Measurements from ENCODE around the gene KRT20.

KRT20 gene

GRCh38 chr17:40852364-40852763, 32.7 kb downstream of the KRT20 start:
- H3K4me1 ChIP-seq (ENCODE audit: insufficient read depth, low read length, poor library complexity, severe bottlenecking): no peaks in the 10 kb centered on the region
- TF ChIP-seq CTCF (conservative IDR thresholded peaks at IDR 0.05; ENCODE audit: low read length) (no peak), EZH2phosphoT487 (IDR thresholded peaks at IDR 0.05; ENCODE audit: borderline replicate concordance) (no peak)
- H2AFZ ChIP-seq (ENCODE audit: low read length): no peak overlapping the region
- H4K20me1 ChIP-seq (ENCODE audit: insufficient read depth, low read length, poor library complexity, severe bottlenecking): no peaks in the 10 kb centered on the region
- no peak overlapping the region for H3K4me2 ChIP-seq (ENCODE audit: low read depth, low read length, poor library complexity, severe bottlenecking)
- H3K36me3 ChIP-seq (ENCODE audit: insufficient read depth, low read length): no peaks in the 10 kb centered on the region
- H3K79me2 ChIP-seq (ENCODE audit: insufficient read depth, low read length): no peaks in the 10 kb centered on the region
- H3K9me3 ChIP-seq (ENCODE audit: insufficient read depth, low read depth, low read length): no peaks in the 10 kb centered on the region
- H3K9ac ChIP-seq (ENCODE audit: low read depth, low read length, poor library complexity, severe bottlenecking): no peak overlapping the region
- H3K9me2 ChIP-seq (replicated peaks; ENCODE audit: low read depth, low read length): no peaks in the 10 kb centered on the region
- H3K4me3 ChIP-seq (ENCODE audit: low read length, poor library complexity, severe bottlenecking): no peak overlapping the region
- H3K27me3 ChIP-seq (ENCODE audit: insufficient read depth, low read length, poor library complexity, severe bottlenecking): peaks cover 9% of the 10 kb centered on the region
- H3F3A ChIP-seq (ENCODE audit: low read depth): no peaks in the 10 kb centered on the region

GRCh38 chr17:40850293-40850972, 34.6 kb downstream of the KRT20 start:
- no peak overlapping the region for H2AFZ ChIP-seq (ENCODE audit: low read length)
- peaks cover 9% of the 10 kb centered on the region for H3K27me3 ChIP-seq (ENCODE audit: insufficient read depth, low read length, poor library complexity, severe bottlenecking)
- H3F3A ChIP-seq (ENCODE audit: low read depth): no peaks in the 10 kb centered on the region
- no peaks in the 10 kb centered on the region for H3K4me1 ChIP-seq (ENCODE audit: insufficient read depth, low read length, poor library complexity, severe bottlenecking)
- TF ChIP-seq CTCF (conservative IDR thresholded peaks at IDR 0.05; ENCODE audit: low read length) (no peak), EZH2phosphoT487 (IDR thresholded peaks at IDR 0.05; ENCODE audit: borderline replicate concordance) (no peak)
- H4K20me1 ChIP-seq (ENCODE audit: insufficient read depth, low read length, poor library complexity, severe bottlenecking): no peaks in the 10 kb centered on the region
- H3K9me2 ChIP-seq (replicated peaks; ENCODE audit: low read depth, low read length): no peaks in the 10 kb centered on the region
- no peaks in the 10 kb centered on the region for H3K36me3 ChIP-seq (ENCODE audit: insufficient read depth, low read length)
- H3K9ac ChIP-seq (ENCODE audit: low read depth, low read length, poor library complexity, severe bottlenecking): no peak overlapping the region
- no peaks in the 10 kb centered on the region for H3K79me2 ChIP-seq (ENCODE audit: insufficient read depth, low read length)
- H3K4me2 ChIP-seq (ENCODE audit: low read depth, low read length, poor library complexity, severe bottlenecking): no peak overlapping the region
- H3K9me3 ChIP-seq (ENCODE audit: insufficient read depth, low read depth, low read length): no peaks in the 10 kb centered on the region
- no peak overlapping the region for H3K4me3 ChIP-seq (ENCODE audit: low read length, poor library complexity, severe bottlenecking)

GRCh38 chr17:40849723-40850122, 35.3 kb downstream of the KRT20 start:
- no peaks in the 10 kb centered on the region for H3K36me3 ChIP-seq (ENCODE audit: insufficient read depth, low read length)
- H3K4me3 ChIP-seq (ENCODE audit: low read length, poor library complexity, severe bottlenecking): no peak overlapping the region
- no peaks in the 10 kb centered on the region for H3K79me2 ChIP-seq (ENCODE audit: insufficient read depth, low read length)
- H3K4me1 ChIP-seq (ENCODE audit: insufficient read depth, low read length, poor library complexity, severe bottlenecking): no peaks in the 10 kb centered on the region
- no peak overlapping the region for H3K9ac ChIP-seq (ENCODE audit: low read depth, low read length, poor library complexity, severe bottlenecking)
- no peaks in the 10 kb centered on the region for H4K20me1 ChIP-seq (ENCODE audit: insufficient read depth, low read length, poor library complexity, severe bottlenecking)
- no peak overlapping the region for H2AFZ ChIP-seq (ENCODE audit: low read length)
- H3F3A ChIP-seq (ENCODE audit: low read depth): no peaks in the 10 kb centered on the region
- TF ChIP-seq EZH2phosphoT487 (IDR thresholded peaks at IDR 0.05; ENCODE audit: borderline replicate concordance) (no peak), CTCF (conservative IDR thresholded peaks at IDR 0.05; ENCODE audit: low read length) (no peak)
- H3K9me3 ChIP-seq (ENCODE audit: insufficient read depth, low read depth, low read length): no peaks in the 10 kb centered on the region
- no peaks in the 10 kb centered on the region for H3K9me2 ChIP-seq (replicated peaks; ENCODE audit: low read depth, low read length)
- peaks cover 9% of the 10 kb centered on the region for H3K27me3 ChIP-seq (ENCODE audit: insufficient read depth, low read length, poor library complexity, severe bottlenecking)
- H3K4me2 ChIP-seq (ENCODE audit: low read depth, low read length, poor library complexity, severe bottlenecking): no peak overlapping the region
